OCI-LY7 (cell line): ENCODE results near the gene CDKN1C. TPM values are rescaled to one million over a fixed set of nuclear protein-coding genes. Genes with fewer than 3 reads are reported as not detected.

Experiments
- BruUV-seq: library from RNA; stranded (reverse); fragments of 400-500 nt; replicated peaks from 2 replicates; lab custom pipeline; 2021; lab: Mats Ljungman, UMichigan
- CTCF ChIA-PET: fragments of 300-600 bp; sonication (Branson Sonifier 250); formaldehyde crosslinking; loops from one replicate; lab custom pipeline; 2022; ENCODE audit warnings: antibody characterized with exemption; ENCODE audit not compliant: unreplicated experiment; lab: Charles Lee
- POLR2A ChIA-PET: fragments of 300-600 bp; sonication (Branson Sonifier 250); formaldehyde crosslinking; loops from one replicate; lab custom pipeline; 2022; ENCODE audit warnings: antibody characterized with exemption; lab: Charles Lee
- DNase-seq: peaks from one replicate; pipeline ENCODE4 v3.0.0-alpha.2; 2015; ENCODE audit warnings: low spot score
- H2AFZ ChIP-seq: fragments of 200-600 bp; sonication (generic), shearing (Covaris generic); 2 replicates; pipeline ENCODE4 v1.6.1; 2014; ENCODE audit warnings: mild to moderate bottlenecking, antibody characterized with exemption, low read length, moderate library complexity
- H3K27ac ChIP-seq: fragments of 200-600 bp; sonication (generic); 2 replicates; pipeline ENCODE4 v1.5.1; 2014; ENCODE audit warnings: mixed run types, low read depth, mild to moderate bottlenecking, moderate library complexity, low read length, inconsistent platforms; ENCODE audit not compliant: poor library complexity, severe bottlenecking
- H3K36me3 ChIP-seq: fragments of 200-600 bp; sonication (generic); 2 replicates; pipeline ENCODE4 v1.6.1; 2014; ENCODE audit warnings: mild to moderate bottlenecking, antibody characterized with exemption, low read length, moderate library complexity, mixed read lengths; ENCODE audit not compliant: insufficient read depth
- H3K4me1 ChIP-seq: fragments of 200-600 bp; sonication (generic); 2 replicates; pipeline ENCODE4 v1.5.1; 2014; ENCODE audit warnings: mild to moderate bottlenecking, low read length; ENCODE audit not compliant: insufficient read depth, poor library complexity, severe bottlenecking
- H3K4me2 ChIP-seq: fragments of 200-600 bp; sonication (generic); 2 replicates; pipeline ENCODE4 v1.6.1; 2014; ENCODE audit warnings: mild to moderate bottlenecking, low read length
- H3K4me3 ChIP-seq: fragments of 200-600 bp; sonication (generic); 2 replicates; pipeline ENCODE4 v1.5.1; 2014; ENCODE audit warnings: mild to moderate bottlenecking, low read depth, low read length; ENCODE audit not compliant: poor library complexity, severe bottlenecking
- H3K79me2 ChIP-seq: fragments of 200-600 bp; sonication (generic); 2 replicates; pipeline ENCODE4 v1.6.1; 2016; ENCODE audit warnings: low read depth, mild to moderate bottlenecking, low read length, moderate library complexity, mixed read lengths; ENCODE audit not compliant: insufficient read depth
- H3K9me2 ChIP-seq: fragments of 200-600 bp; sonication (generic); 2 replicates; pipeline ENCODE4 v1.6.1; 2016; ENCODE audit warnings: mild to moderate bottlenecking, low read length, mixed read lengths; ENCODE audit not compliant: insufficient read depth
- H3K9me3 ChIP-seq: fragments of 200-600 bp; sonication (generic); 2 replicates; pipeline ENCODE4 v1.6.1; 2014; ENCODE audit warnings: mild to moderate bottlenecking, mixed run types, low read length, mixed read lengths
- H4K20me1 ChIP-seq: fragments of 200-600 bp; sonication (generic); 2 replicates; pipeline ENCODE4 v1.6.1; 2014; ENCODE audit warnings: mild to moderate bottlenecking, antibody characterized with exemption, low read length, moderate library complexity, mixed read lengths; ENCODE audit not compliant: insufficient read depth
- CTCF ChIP-seq: fragments of 200-600 bp; sonication (generic); conservative IDR thresholded peaks from 2 replicates; pipeline ENCODE4 v1.5.1; 2014; ENCODE audit warnings: mild to moderate bottlenecking, antibody characterized with exemption, low read length, moderate library complexity, mixed read lengths
- EZH2phosphoT487 ChIP-seq: fragments of 200-600 bp; sonication (generic); IDR thresholded peaks from 2 replicates; pipeline ENCODE4 v1.6.1; 2018; ENCODE audit warnings: low read depth, borderline replicate concordance, mild to moderate bottlenecking, mixed run types, antibody characterized with exemption, low read length, moderate library complexity, mixed read lengths
- intact Hi-C: fragments of 100-400 bp; cut with micrococcal nuclease; formaldehyde crosslinking; loops from one replicate; pipeline ENCODE4 v1.10.0; 2022; ENCODE audit not compliant: unreplicated experiment
- total RNA-seq, 2 experiments: library from RNA; depleted of rRNA in 1 of 2; stranded (reverse); fragments of >200 nt in 1 of 2; shearing (Covaris generic) in 1 of 2; gene quantifications; 2 replicates each; pipeline ENCODE4 v1.2.3, GENCODE V29; 2014 to 2022

CDKN1C gene
- total RNA-seq, 2 experiments from 2014 or later = 0.13 to 0.55 TPM

- H3K4me2 ChIP-seq = no peak overlapping the region
- intact Hi-C loops = no loop called here
- no peak overlapping the region for H3K27ac ChIP-seq
- H3K4me1 ChIP-seq = peaks cover 13% of the 10 kb centered on the region
- H3K9me2 ChIP-seq = no peaks in the 10 kb centered on the region
- H3K79me2 ChIP-seq = no peaks in the 10 kb centered on the region
- no peak overlapping the region for H2AFZ ChIP-seq
- ChIA-PET POLR2A (no interaction called here), CTCF (no interaction called here)
- no peak for TF ChIP-seq CTCF
- no peak for TF ChIP-seq EZH2phosphoT487
- no peaks in the 10 kb centered on the region; the same call in 1 of the 2 replicates for H4K20me1 ChIP-seq
- no peaks in the 10 kb centered on the region for H3K36me3 ChIP-seq
- no peak overlapping the region for H3K4me3 ChIP-seq
- H3K9me3 ChIP-seq = no peaks in the 10 kb centered on the region
- DNase-seq = no peak
- BruUV-seq = no TSS peak
Observed at GRCh38 chr11:2882396-2883110, 3.0 kb downstream of the CDKN1C start.

- no peak overlapping the region for H3K4me2 ChIP-seq
- no peak overlapping the region for H2AFZ ChIP-seq
- no peaks in the 10 kb centered on the region for H3K79me2 ChIP-seq
- intact Hi-C loops = no loop called here
- ChIA-PET CTCF (no interaction called here), POLR2A (no interaction called here)
- H3K4me3 ChIP-seq = no peak overlapping the region
- TF ChIP-seq EZH2phosphoT487 = no peak
- no peak for TF ChIP-seq CTCF
- H3K27ac ChIP-seq = no peak overlapping the region
- no peaks in the 10 kb centered on the region for H3K9me3 ChIP-seq
- no TSS peak for BruUV-seq
- peaks cover 13% of the 10 kb centered on the region for H3K4me1 ChIP-seq
- H3K9me2 ChIP-seq = no peaks in the 10 kb centered on the region
- no peaks in the 10 kb centered on the region for H3K36me3 ChIP-seq
- DNase-seq = no peak
- H4K20me1 ChIP-seq = no peaks in the 10 kb centered on the region; the same call in 1 of the 2 replicates
Observed at GRCh38 chr11:2881981-2882375, 3.6 kb downstream of the CDKN1C start.
